H9 (cell line): ENCODE measurements around the gene ZC3H8. TPM values are rescaled to one million over a fixed set of nuclear protein-coding genes. Genes with fewer than 3 reads are reported as not detected.
"Not testable (repeated sequence)": the region's sequence is repeated elsewhere in the genome, so short reads cannot be mapped to it uniquely, and the experiment has no call there.

Experiments
- DNase-seq: peaks from one replicate; pipeline ENCODE4 v3.0.0-alpha.2; 2017
- H2AFZ ChIP-seq: one replicate; pipeline ENCODE4 v1.6.1; 2013; ENCODE audit warnings: mild to moderate bottlenecking, low read length, control low read depth, moderate library complexity
- H2AK5ac ChIP-seq: 2 replicates; pipeline ENCODE4 v1.6.1; 2013; ENCODE audit warnings: low read length, control low read depth, mixed read lengths; ENCODE audit not compliant: insufficient read length
- H2BK120ac ChIP-seq: one replicate; pipeline ENCODE4 v1.6.1; 2013; ENCODE audit warnings: low read depth, mild to moderate bottlenecking, low read length, control low read depth, inconsistent platforms; ENCODE audit not compliant: poor library complexity, severe bottlenecking
- H2BK12ac ChIP-seq: 2 replicates; pipeline ENCODE4 v1.6.1; 2013; ENCODE audit warnings: low read length, control low read depth, mixed read lengths, low read depth; ENCODE audit not compliant: insufficient read length
- H2BK15ac ChIP-seq: 2 replicates; pipeline ENCODE4 v1.6.1; 2013; ENCODE audit warnings: low read depth, low read length, control low read depth
- H2BK20ac ChIP-seq: one replicate; pipeline ENCODE4 v1.6.1; 2013; ENCODE audit warnings: low read depth, mild to moderate bottlenecking, low read length, control low read depth, inconsistent platforms; ENCODE audit not compliant: poor library complexity, severe bottlenecking
- H2BK5ac ChIP-seq: 2 replicates; pipeline ENCODE4 v1.6.1; 2013; ENCODE audit warnings: low read length, control low read depth, mixed read lengths; ENCODE audit not compliant: insufficient read length
- H3K14ac ChIP-seq: 2 replicates; pipeline ENCODE4 v1.6.1; 2013; ENCODE audit warnings: low read length, control low read depth; ENCODE audit not compliant: insufficient read depth
- H3K18ac ChIP-seq: 2 replicates; pipeline ENCODE4 v1.6.1; 2013; ENCODE audit warnings: low read depth, mild to moderate bottlenecking, mixed read lengths, low read length, control low read depth; ENCODE audit not compliant: insufficient read length
- H3K23ac ChIP-seq: 2 replicates; pipeline ENCODE4 v1.6.1; 2013; ENCODE audit warnings: low read length, control low read depth, mixed read lengths, low read depth; ENCODE audit not compliant: insufficient read length
- H3K23me2 ChIP-seq: 2 replicates; pipeline ENCODE4 v1.6.1; 2013; ENCODE audit warnings: low read depth, mild to moderate bottlenecking, mixed read lengths, low read length, control low read depth; ENCODE audit not compliant: insufficient read length, poor library complexity, severe bottlenecking
- H3K27ac ChIP-seq: 2 replicates; pipeline ENCODE4 v1.5.1; 2013; ENCODE audit warnings: low read length, control low read depth, mixed read lengths, low read depth; ENCODE audit not compliant: insufficient read length
- H3K27me3 ChIP-seq: 2 replicates; pipeline ENCODE4 v1.6.1; 2013; ENCODE audit warnings: low read length, control low read depth, inconsistent platforms; ENCODE audit not compliant: insufficient read depth
- H3K4ac ChIP-seq: 2 replicates; pipeline ENCODE4 v1.6.1; 2013; ENCODE audit warnings: low read depth, mild to moderate bottlenecking, control low read depth, inconsistent platforms, low read length, moderate library complexity
- H3K4me1 ChIP-seq: 2 replicates; pipeline ENCODE4 v1.6.1; 2013; ENCODE audit warnings: low read length, control low read depth, inconsistent platforms; ENCODE audit not compliant: insufficient read depth
- H3K4me2 ChIP-seq: 2 replicates; pipeline ENCODE4 v1.6.1; 2013; ENCODE audit warnings: low read length, control low read depth, mixed read lengths; ENCODE audit not compliant: insufficient read length, insufficient read depth
- H3K56ac ChIP-seq: 2 replicates; pipeline ENCODE4 v1.6.1; 2013; ENCODE audit warnings: low read depth, mild to moderate bottlenecking, mixed read lengths, low read length, control low read depth; ENCODE audit not compliant: insufficient read length
- H3K79me1 ChIP-seq: 2 replicates; pipeline ENCODE4 v1.6.1; 2013; ENCODE audit warnings: low read depth, mild to moderate bottlenecking, moderate library complexity, low read length, control low read depth, inconsistent platforms; ENCODE audit not compliant: insufficient read depth, poor library complexity, severe bottlenecking
- H3K79me2 ChIP-seq: 2 replicates; pipeline ENCODE4 v1.6.1; 2013; ENCODE audit warnings: low read length, control low read depth, inconsistent platforms; ENCODE audit not compliant: insufficient read depth
- H3K9ac ChIP-seq: 2 replicates; pipeline ENCODE4 v1.6.1; 2013; ENCODE audit warnings: low read length, control low read depth, mixed read lengths; ENCODE audit not compliant: insufficient read length; ENCODE audit errors: extremely low read depth
- H3K9me3 ChIP-seq: one replicate; pipeline ENCODE4 v1.6.1; 2013; ENCODE audit warnings: low read depth, low read length, inconsistent platforms; ENCODE audit not compliant: control insufficient read depth
- H3T11ph ChIP-seq: one replicate; pipeline ENCODE4 v1.6.1; 2013; ENCODE audit warnings: mild to moderate bottlenecking, low read length, control low read depth, inconsistent platforms
- H4K20me1 ChIP-seq: one replicate; pipeline ENCODE4 v1.6.1; 2013; ENCODE audit not compliant: control insufficient read depth, insufficient read length, insufficient read depth
- H4K5ac ChIP-seq: 2 replicates; pipeline ENCODE4 v1.6.1; 2013; ENCODE audit warnings: low read depth, mild to moderate bottlenecking, mixed read lengths, low read length, control low read depth; ENCODE audit not compliant: insufficient read length
- H4K8ac ChIP-seq: replicated peaks from 2 replicates; pipeline ENCODE4 v1.6.1; 2013; ENCODE audit warnings: low read length, control low read depth, mixed read lengths, low read depth; ENCODE audit not compliant: insufficient read length
- H4K91ac ChIP-seq: 2 replicates; pipeline ENCODE4 v1.6.1; 2013; ENCODE audit warnings: low read depth, mild to moderate bottlenecking, moderate library complexity, mixed read lengths, low read length, control low read depth; ENCODE audit not compliant: insufficient read length
- H3K27ac Mint-ChIP-seq, 3 experiments: 2 replicates in 2 of 3; 3 replicates in 1 of 3; pipeline ENCODE4 v1.8.0; 2020 to 2021; ENCODE audit warnings: mixed read lengths in 3 of 3, mild to moderate bottlenecking in 1 of 3, moderate library complexity in 1 of 3
- H3K27me3 Mint-ChIP-seq: 2 replicates; pipeline ENCODE4 v1.8.0; 2021; ENCODE audit warnings: low read depth, mild to moderate bottlenecking, moderate library complexity, mixed read lengths
- H3K36me3 Mint-ChIP-seq, 3 experiments: 2 replicates in 2 of 3; 3 replicates in 1 of 3; pipeline ENCODE4 v1.8.0; 2020 to 2021; ENCODE audit warnings: low read depth in 3 of 3, mixed read lengths in 3 of 3; ENCODE audit not compliant: insufficient read depth in 1 of 3
- H3K4me1 Mint-ChIP-seq, 2 experiments: 2 replicates each; pipeline ENCODE4 v1.8.0; 2020; ENCODE audit warnings: mixed read lengths in 2 of 2
- H3K4me3 Mint-ChIP-seq, 2 experiments: 2 replicates in 1 of 2; 3 replicates in 1 of 2; pipeline ENCODE4 v1.8.0; 2020 to 2021; ENCODE audit warnings: mild to moderate bottlenecking in 2 of 2, mixed read lengths in 2 of 2, moderate library complexity in 1 of 2
- H3K9me3 Mint-ChIP-seq, 2 experiments: 2 replicates in 1 of 2; 3 replicates in 1 of 2; pipeline ENCODE4 v1.8.0; 2020; ENCODE audit warnings: mild to moderate bottlenecking in 2 of 2, mixed read lengths in 2 of 2, moderate library complexity in 1 of 2
- WGBS: extraction: QIAGEN DNeasy Blood & Tissue Kit; methylation state at CpG from one replicate; pipeline ENCODE4 v1.1.7; 2013; ENCODE audit warnings: missing lambda C conversion rate, low lambda C conversion rate, mixed read lengths; ENCODE audit not compliant: insufficient read length; ENCODE audit errors: extremely low coverage; 5-methylcytosine and 5-hydroxymethylcytosine counted together
- total RNA-seq: library from RNA; stranded (reverse); gene quantifications from 2 replicates; pipeline ENCODE4 v1.2.1, GENCODE V29; 2021
- TF ChIP-seq, protein P1 (sequence below): fragments of 200-600 bp; sonication (generic); conservative IDR thresholded peaks from 3 replicates; pipeline ENCODE4 v1.8.0; 2021; ENCODE audit warnings: antibody characterized with exemption, mild to moderate bottlenecking

Gene ZC3H8
- total RNA-seq, 1 experiment from 2014 or later = 6.9 TPM

DNA sequence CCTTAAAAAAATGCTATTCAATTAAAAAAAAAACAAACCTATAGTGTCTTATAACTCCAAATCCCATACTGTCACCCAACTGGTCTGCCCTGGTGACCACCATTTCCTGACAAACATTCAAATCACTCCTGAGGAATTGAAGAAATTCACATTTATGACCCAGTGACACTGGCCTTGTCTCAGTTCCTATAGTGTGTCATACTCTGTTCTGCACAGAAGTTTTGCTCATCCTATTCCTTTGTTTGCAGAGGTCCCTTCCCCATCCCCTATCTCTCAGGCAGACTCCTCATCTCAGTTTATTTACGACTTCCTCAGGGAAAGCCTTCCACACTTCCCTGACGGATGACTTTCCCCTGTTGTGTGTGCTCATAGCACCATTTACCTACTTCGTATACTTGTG, 35.2 kb upstream of the ZC3H8 start:
- no peaks in the 10 kb centered on the region for H3K9me3 ChIP-seq
- no peak overlapping the region for H3T11ph ChIP-seq
- no peak overlapping the region for H3K27ac Mint-ChIP-seq
- H3K27me3 Mint-ChIP-seq = no peaks in the 10 kb centered on the region
- no peak overlapping the region for H2BK120ac ChIP-seq
- H3K23me2 ChIP-seq = no peaks in the 10 kb centered on the region
- no peak overlapping the region for H4K91ac ChIP-seq
- H4K5ac ChIP-seq = no peak overlapping the region
- H3K4ac ChIP-seq = no peak overlapping the region
- H3K14ac ChIP-seq = no peak overlapping the region
- no peak overlapping the region for H3K9ac ChIP-seq
- H3K4me1 Mint-ChIP-seq = no peaks in the 10 kb centered on the region
- H3K4me1 ChIP-seq = no peaks in the 10 kb centered on the region
- no peak overlapping the region for H2BK20ac ChIP-seq
- WGBS = no CpG with 5 or more reads among the region's 3 CpGs
- H3K56ac ChIP-seq = no peak overlapping the region
- no peak overlapping the region for H3K23ac ChIP-seq
- no peaks in the 10 kb centered on the region for H3K79me1 ChIP-seq
- no peak for DNase-seq
- H2BK15ac ChIP-seq = no peak overlapping the region
- no peak overlapping the region for H4K8ac ChIP-seq
- H2AFZ ChIP-seq = no peak overlapping the region
- H3K27me3 ChIP-seq = no peaks in the 10 kb centered on the region
- no peaks in the 10 kb centered on the region for H3K9me3 Mint-ChIP-seq
- H3K18ac ChIP-seq = no peak overlapping the region
- no peak overlapping the region for H2BK5ac ChIP-seq
- TF ChIP-seq, protein P1, sequence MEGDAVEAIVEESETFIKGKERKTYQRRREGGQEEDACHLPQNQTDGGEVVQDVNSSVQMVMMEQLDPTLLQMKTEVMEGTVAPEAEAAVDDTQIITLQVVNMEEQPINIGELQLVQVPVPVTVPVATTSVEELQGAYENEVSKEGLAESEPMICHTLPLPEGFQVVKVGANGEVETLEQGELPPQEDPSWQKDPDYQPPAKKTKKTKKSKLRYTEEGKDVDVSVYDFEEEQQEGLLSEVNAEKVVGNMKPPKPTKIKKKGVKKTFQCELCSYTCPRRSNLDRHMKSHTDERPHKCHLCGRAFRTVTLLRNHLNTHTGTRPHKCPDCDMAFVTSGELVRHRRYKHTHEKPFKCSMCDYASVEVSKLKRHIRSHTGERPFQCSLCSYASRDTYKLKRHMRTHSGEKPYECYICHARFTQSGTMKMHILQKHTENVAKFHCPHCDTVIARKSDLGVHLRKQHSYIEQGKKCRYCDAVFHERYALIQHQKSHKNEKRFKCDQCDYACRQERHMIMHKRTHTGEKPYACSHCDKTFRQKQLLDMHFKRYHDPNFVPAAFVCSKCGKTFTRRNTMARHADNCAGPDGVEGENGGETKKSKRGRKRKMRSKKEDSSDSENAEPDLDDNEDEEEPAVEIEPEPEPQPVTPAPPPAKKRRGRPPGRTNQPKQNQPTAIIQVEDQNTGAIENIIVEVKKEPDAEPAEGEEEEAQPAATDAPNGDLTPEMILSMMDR = no peak
- no peaks in the 10 kb centered on the region for H4K20me1 ChIP-seq
- no peak overlapping the region for H2AK5ac ChIP-seq
- H3K4me3 Mint-ChIP-seq = no peak overlapping the region
- no peaks in the 10 kb centered on the region for H3K36me3 Mint-ChIP-seq
- no peak overlapping the region for H3K27ac ChIP-seq
- H2BK12ac ChIP-seq = no peak overlapping the region
- H3K4me2 ChIP-seq = no peak overlapping the region
- no peaks in the 10 kb centered on the region for H3K79me2 ChIP-seq

DNA sequence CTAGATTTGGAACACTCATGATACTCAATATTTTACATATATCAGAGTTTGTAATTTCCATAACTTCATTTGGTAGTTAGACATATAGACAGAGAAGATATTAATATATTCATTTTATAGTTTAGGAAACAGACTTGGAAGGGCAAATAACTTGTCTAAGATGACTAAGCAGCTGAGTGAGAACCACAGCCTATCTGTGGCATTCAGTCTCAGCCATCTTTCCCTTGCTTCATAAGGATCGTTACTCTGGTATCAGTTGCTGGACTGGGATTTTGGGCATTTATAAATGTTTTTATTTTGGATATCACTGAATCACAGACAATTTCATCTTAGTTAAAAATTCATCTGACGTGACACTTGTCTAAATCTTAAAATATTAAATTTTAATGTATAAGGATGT, 28.7 kb upstream of the ZC3H8 start:
- H4K20me1 ChIP-seq, H3K9me3 Mint-ChIP-seq, H3K23me2 ChIP-seq, H2BK12ac ChIP-seq, H3K27ac ChIP-seq, H3K18ac ChIP-seq, H3K79me2 ChIP-seq, H3K79me1 ChIP-seq, H3K56ac ChIP-seq, H3K23ac ChIP-seq, H2AK5ac ChIP-seq, DNase-seq, H2AFZ ChIP-seq, H3K36me3 Mint-ChIP-seq, H3K4ac ChIP-seq, H2BK15ac ChIP-seq, H3K9ac ChIP-seq, H3K4me1 Mint-ChIP-seq, H4K8ac ChIP-seq, H3K4me1 ChIP-seq, H4K5ac ChIP-seq, H3T11ph ChIP-seq, H3K27ac Mint-ChIP-seq, H4K91ac ChIP-seq, H3K27me3 ChIP-seq, H2BK120ac ChIP-seq, H2BK5ac ChIP-seq, H3K14ac ChIP-seq, H3K4me2 ChIP-seq, H3K9me3 ChIP-seq, H3K4me3 Mint-ChIP-seq, H2BK20ac ChIP-seq, H3K27me3 Mint-ChIP-seq: not testable (repeated sequence)
- no CpG with 5 or more reads among the region's 2 CpGs for WGBS
